GM04503 (cell line): ENCODE data around the gene RGP1.

Experiments
- DNase-seq: peaks from one replicate; pipeline ENCODE4 v3.0.0-alpha.2; 2012; ENCODE audit warnings: low read depth

RGP1 gene

GRCh38 chr9:35771943-35772342 is 22.9 kb downstream of the RGP1 start:
- DNase-seq, result no peak

DNA sequence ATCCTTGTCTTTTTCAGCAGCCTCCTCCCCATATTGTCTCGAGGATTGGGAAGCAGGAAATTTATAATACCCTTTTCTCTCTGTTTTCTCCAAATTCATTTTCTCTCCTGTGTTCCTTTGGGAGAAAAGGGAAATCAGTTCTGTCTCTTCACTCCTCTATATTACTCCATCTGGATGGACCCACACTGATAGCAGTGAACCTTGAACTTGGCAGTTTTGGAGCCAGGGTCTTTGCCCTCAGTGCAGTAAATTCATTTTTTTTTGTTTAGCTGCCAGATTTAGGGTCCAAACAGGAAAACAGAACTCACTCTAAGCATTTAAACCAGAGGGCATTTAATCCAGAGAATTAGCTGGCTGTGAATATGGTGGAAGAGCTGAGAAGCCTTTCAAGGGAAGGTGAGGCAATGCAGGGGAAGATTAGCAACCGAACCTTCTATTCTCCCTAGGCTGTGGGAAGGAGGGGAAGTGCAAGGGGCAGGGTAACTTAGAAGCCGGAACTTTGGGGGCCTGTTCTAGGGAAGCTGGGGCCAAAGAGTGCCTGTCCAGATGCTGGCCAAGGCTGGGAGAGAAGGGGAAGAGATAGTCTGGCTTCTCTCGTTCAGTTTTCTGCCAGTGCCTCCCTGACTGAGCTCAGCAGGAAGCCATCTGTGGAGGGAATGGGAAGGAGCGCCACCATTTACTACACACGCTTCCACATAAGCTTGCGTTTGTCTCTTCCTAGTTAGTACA is 26.0 kb downstream of the RGP1 start:
- DNase-seq, result no peak

- no peak for DNase-seq
Measured at GRCh38 chr9:35776018-35776417, 26.9 kb downstream of the RGP1 start.

GRCh38 chr9:35778496-35778895 is 29.4 kb downstream of the RGP1 start:
- no peak for DNase-seq

DNA sequence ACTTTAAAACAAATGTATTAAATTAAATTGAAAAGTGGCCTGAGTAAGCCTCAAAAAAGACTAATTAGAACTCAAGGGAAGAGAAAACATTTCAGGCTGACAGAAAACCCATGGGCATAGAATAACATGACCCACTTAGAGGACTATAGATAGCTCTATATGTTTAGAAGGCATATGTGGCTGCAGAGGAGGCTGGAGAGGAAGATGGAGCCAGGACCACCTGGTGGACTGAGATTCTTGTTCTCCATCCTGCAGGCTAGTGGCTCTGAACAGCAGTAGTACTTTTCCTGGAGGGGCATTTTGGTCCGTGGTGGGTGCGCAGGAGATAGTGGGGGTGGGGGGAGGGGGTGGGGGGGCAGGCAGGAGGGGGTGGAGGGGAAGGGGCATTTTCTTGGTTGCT is 32.0 kb downstream of the RGP1 start:
- DNase-seq, result no peak

- DNase-seq, result no peak
Measured at GRCh38 chr9:35783418-35783817, 34.3 kb downstream of the RGP1 start.

DNA sequence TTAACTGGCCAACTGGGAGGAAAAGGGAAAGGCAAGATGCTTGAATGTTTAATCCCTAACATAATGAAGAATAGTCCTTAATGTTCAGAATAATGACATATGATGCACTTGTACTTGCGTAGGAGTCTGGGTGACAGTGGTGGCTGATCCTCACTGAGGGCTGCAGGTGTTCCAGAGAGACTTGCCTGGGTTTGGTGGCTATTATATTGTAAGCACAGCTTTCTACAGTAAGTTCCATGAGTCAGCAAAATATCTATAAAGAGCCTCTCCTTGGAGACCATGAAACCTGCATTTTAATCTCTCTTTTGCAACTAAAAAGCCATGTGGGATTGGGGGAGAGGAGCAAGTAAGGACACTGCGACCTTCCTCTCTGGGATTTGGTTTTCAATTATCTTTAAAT is 40.5 kb downstream of the RGP1 start:
- DNase-seq, result no peak

DNA sequence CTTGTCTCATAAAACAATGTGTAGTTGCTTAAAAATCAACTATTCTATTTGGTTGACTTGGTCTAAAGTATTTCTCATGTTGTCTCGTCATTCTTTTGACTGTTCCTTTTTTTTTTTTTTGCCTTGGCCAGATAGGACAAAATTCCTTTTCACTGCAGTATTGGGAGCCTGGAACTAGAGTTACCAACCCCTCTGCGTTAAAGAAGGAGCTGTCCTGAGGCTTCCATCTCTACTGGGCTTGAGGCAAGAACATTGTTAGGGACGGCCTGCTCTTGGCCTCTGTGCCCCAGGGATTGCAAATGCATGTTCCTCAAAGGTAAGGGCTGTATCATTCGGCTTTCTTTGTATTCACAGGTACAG is 40.9 kb downstream of the RGP1 start:
- DNase-seq, result no peak

DNA sequence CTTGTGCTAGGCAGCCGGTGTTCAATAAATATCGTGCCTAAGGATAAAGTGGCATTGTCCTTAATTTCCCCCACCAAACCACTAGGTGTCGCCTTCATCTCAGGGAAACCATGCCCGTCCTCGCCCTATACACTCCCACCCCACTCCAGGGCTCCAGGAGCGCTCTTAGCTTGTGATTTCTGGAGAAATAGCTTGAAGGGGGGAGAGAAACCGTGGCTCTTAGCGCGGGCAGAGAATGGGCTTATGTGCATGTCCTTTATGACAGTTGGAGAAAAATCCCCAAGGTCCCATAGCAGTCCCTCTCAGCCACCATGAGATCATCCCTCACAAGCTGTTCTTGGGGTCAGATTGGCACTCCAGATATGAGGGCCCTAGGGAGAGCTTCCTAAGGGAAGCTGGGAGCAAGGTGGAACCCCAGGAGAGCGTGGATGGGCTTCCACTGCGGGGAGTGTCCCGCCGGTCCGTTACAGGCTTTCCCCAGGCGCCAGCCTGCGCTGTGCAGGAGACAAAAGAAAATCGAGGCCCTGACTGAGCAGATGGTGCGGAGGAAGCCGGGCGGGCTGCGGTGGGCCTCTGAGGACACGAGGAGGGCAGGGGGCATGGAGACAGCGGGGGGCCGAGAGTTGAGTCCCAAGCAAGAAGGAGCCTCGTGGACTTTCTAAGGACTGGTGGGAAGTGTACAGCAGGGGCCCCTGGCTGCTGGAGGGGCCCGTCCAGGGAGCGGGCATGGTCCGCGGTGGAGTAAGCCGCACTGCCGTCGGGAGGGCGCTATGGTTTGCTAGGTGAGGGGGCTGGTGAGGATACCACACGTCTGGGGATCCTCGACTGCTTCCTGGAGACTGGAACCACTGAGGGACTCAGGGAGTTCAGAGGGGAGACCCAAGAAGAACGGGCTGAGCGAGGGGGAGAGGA is 41.6 kb downstream of the RGP1 start:
- peak; percentile 30 for DNase-seq

GRCh38 chr9:35791297-35791921 is 42.3 kb downstream of the RGP1 start, which contains the start of gene NPR2:
Gene NPR2 (plus strand): TSS chr9:35791591. CDS start chr9:35792409, 818 bp downstream.
- DNase-seq, result no peak

- no peak for DNase-seq
Measured at GRCh38 chr9:35792024-35792813, 43.1 kb downstream of the RGP1 start.

- DNase-seq, result no peak
Measured at GRCh38 chr9:35792826-35793225, 43.7 kb downstream of the RGP1 start.

GRCh38 chr9:35793461-35793860 is 44.4 kb downstream of the RGP1 start:
- no peak for DNase-seq

DNA sequence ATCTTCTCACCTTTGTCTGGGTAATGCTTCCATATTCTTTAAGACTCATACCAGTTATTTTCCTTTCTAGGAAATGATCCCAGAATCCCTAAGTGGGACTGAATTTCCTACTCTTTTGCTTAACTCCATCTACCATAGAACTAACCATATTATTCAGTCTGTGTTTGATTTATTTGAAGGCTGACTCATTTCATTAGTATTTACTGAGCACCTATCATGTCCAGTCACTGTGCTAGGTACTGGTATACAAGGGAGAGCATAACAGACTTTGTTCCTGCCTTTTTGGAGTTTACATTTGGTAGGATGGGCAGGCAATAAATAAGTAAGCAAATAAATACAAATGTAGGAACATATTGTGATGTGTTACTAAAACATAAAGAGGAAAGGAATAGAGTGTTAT is 46.6 kb downstream of the RGP1 start:
- no peak for DNase-seq

GRCh38 chr9:35797311-35798109 is 48.4 kb downstream of the RGP1 start:
- no peak for DNase-seq

GRCh38 chr9:35798658-35799374 is 49.7 kb downstream of the RGP1 start:
- DNase-seq, result no peak

- no peak for DNase-seq
Measured at GRCh38 chr9:35800530-35800929, 51.4 kb downstream of the RGP1 start.

GRCh38 chr9:35801328-35802128 is 52.4 kb downstream of the RGP1 start:
- DNase-seq, result no peak

- no peak for DNase-seq
Measured at GRCh38 chr9:35806101-35806500, 57.0 kb downstream of the RGP1 start.
